ENCODE measurements around the gene PAK6.
A peak's percentile ranks its signal among the peaks of the same experiment; 100 is the strongest.

Gene PAK6

GRCh38 chr15:40276927-40277326 lies 38.1 kb downstream of the PAK6 start:
- no peak for DNase-seq (ENCODE audit: low spot score)

GRCh38 chr15:40277471-40277870 lies 38.6 kb downstream of the PAK6 start:
- no peak for DNase-seq (ENCODE audit: low spot score)

- DNase-seq (ENCODE audit: low spot score) = no peak
Measured at GRCh38 chr15:40278026-40278425, 39.2 kb downstream of the PAK6 start.

- peak; percentile 89 for DNase-seq (ENCODE audit: low spot score)
Measured at GRCh38 chr15:40279437-40280141, 40.7 kb downstream of the PAK6 start.

- DNase-seq (ENCODE audit: low spot score) = no peak
Measured at GRCh38 chr15:40280260-40281056, 41.6 kb downstream of the PAK6 start.

GRCh38 chr15:40281057-40281800 lies 42.4 kb downstream of the PAK6 start:
- DNase-seq (ENCODE audit: low spot score) = no peak

GRCh38 chr15:40281801-40282146 lies 42.9 kb downstream of the PAK6 start:
- no peak for DNase-seq (ENCODE audit: low spot score)

- DNase-seq (ENCODE audit: low spot score) = peak; percentile 84
Measured at GRCh38 chr15:40282147-40282868, 43.4 kb downstream of the PAK6 start.

- peak; percentile 65 for DNase-seq (ENCODE audit: low spot score)
Measured at GRCh38 chr15:40282869-40283614, 44.2 kb downstream of the PAK6 start, which contains the start of gene ANKRD63. Gene ANKRD63 (minus strand): TSS chr15:40283064. CDS start chr15:40282586, 478 bp downstream.

- no peak for DNase-seq (ENCODE audit: low spot score)
Measured at GRCh38 chr15:40283615-40284300, 44.9 kb downstream of the PAK6 start.

GRCh38 chr15:40285151-40285550 lies 46.3 kb downstream of the PAK6 start:
- DNase-seq (ENCODE audit: low spot score) = no peak

- DNase-seq (ENCODE audit: low spot score) = no peak
Measured at GRCh38 chr15:40285554-40286011, 46.7 kb downstream of the PAK6 start.

GRCh38 chr15:40286061-40286532 lies 47.2 kb downstream of the PAK6 start:
- no peak for DNase-seq (ENCODE audit: low spot score)

GRCh38 chr15:40286794-40287193 lies 47.9 kb downstream of the PAK6 start:
- DNase-seq (ENCODE audit: low spot score) = no peak

GRCh38 chr15:40287505-40287904 lies 48.6 kb downstream of the PAK6 start:
- no peak for DNase-seq (ENCODE audit: low spot score)

GRCh38 chr15:40287968-40288367 lies 49.1 kb downstream of the PAK6 start:
- DNase-seq (ENCODE audit: low spot score) = no peak

GRCh38 chr15:40289140-40289775 lies 50.4 kb downstream of the PAK6 start:
- DNase-seq (ENCODE audit: low spot score) = no peak

- no peak for DNase-seq (ENCODE audit: low spot score)
Measured at GRCh38 chr15:40290545-40290917, 51.7 kb downstream of the PAK6 start.

- peak; percentile 84 for DNase-seq (ENCODE audit: low spot score)
Measured at GRCh38 chr15:40290918-40291574, 52.2 kb downstream of the PAK6 start.

Data from ecto neural progenitor cell (in vitro differentiated cells).